Raji (cell line): ENCODE measurements around the gene CHST2.

Experiments
- POLR2A ChIP-seq: IDR thresholded peaks from 2 replicates; pipeline ENCODE4 v1.6.1; 2011; ENCODE audit warnings: low read depth, low read length, control low read depth; ENCODE audit not compliant: insufficient read depth

Gene CHST2

DNA sequence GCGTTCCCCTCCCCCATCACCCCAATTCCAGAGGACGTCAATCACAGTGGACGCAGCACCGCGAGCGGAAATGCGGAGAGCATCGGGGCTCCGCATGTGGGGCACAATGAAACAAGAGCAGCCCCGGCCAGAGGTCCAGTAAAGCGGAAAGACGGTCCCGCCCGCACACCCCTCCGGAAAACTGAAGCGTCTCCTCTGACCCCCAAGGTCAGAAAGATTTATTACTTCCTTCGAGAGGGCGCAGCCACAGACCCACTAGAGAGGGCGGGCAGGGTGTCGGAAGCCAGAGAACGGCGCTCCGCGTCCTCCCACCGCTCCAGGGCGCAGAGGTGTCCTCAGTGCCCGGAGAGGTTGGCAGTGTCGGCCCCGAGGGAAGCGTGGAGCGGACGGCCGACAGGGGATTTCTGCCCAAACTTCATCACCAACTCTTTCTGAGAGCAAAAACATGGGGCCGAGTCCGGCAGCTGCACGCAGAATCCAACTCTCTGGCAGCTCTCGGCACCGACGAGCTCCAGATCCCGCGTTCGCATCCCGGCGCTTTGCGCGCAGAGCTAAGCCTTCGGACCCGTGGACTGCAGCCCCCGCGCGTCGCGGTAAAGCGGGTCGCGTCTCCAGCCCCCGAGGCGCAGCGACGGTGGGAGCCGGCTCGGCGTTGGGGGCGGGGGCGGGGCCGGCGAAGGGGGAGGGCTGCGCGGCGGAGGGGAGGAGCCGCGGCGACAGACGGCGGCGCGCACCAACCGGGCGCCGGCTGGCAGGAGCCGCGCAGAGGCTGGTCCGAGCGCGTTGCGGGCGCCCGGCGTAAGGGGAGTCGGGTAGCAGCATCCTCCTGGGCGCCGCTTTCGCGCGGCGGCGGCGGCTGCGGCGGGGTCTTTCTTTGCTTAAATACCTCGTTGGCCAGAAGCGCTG, at the start of gene CHST2:
CHST2 (plus strand) TSS at position 763 of the 906 bp plus-strand sequence. CDS start 1,046 bp downstream, outside the sequence.
- TF ChIP-seq POLR2A: peak; percentile 66

- TF ChIP-seq POLR2A: no peak
These were observed 48.5 kb upstream of the CHST2 start for GRCh38 chr3:143070977-143071551.

DNA sequence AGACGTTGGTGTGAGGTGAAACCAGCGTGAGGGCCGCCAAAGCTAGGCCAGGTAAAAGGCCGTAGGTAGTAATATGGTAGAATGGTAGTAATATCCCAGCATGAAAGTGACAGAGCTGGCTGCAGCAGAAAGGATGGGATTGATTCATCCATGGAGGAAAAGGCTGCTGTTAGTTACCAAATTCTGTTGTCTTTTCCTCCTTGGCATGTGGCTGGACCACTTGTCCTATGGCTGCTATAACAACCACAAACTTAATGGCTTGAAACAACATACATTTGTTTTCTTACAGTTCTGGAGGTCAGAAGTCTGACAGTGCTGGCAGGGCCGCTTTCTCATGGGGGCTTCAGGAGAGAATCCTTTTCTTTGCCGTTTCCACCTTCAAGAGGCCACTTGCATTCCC, 47.8 kb upstream of the CHST2 start:
- no peak for TF ChIP-seq POLR2A

GRCh38 chr3:143078883-143079282, 40.7 kb upstream of the CHST2 start:
- TF ChIP-seq POLR2A: no peak

DNA sequence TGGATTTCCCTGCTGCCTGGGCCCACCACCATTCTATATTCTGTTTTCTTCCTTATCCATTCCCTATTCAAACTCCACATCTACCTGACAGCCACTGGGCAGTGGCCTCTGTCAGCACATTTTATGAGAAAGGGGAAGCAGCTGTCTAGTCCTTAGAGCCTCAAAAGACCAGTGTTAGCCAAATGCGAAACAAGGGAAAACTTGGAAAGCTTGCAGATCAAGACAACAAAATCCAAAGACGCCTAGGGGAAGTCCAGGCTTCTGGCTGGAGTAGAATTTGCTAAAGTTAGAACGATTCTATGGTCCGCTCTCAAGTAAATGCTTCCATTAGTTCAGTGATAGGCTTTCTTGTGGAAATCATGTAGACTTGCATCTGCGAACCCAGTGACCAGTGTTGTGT, 39.4 kb upstream of the CHST2 start:
- no peak for TF ChIP-seq POLR2A

GRCh38 chr3:143081365-143081764, 38.2 kb upstream of the CHST2 start:
- no peak for TF ChIP-seq POLR2A

GRCh38 chr3:143081844-143082778, 37.5 kb upstream of the CHST2 start:
- no peak for TF ChIP-seq POLR2A

- TF ChIP-seq POLR2A: no peak
These were observed 35.8 kb upstream of the CHST2 start for GRCh38 chr3:143083781-143084180.

DNA sequence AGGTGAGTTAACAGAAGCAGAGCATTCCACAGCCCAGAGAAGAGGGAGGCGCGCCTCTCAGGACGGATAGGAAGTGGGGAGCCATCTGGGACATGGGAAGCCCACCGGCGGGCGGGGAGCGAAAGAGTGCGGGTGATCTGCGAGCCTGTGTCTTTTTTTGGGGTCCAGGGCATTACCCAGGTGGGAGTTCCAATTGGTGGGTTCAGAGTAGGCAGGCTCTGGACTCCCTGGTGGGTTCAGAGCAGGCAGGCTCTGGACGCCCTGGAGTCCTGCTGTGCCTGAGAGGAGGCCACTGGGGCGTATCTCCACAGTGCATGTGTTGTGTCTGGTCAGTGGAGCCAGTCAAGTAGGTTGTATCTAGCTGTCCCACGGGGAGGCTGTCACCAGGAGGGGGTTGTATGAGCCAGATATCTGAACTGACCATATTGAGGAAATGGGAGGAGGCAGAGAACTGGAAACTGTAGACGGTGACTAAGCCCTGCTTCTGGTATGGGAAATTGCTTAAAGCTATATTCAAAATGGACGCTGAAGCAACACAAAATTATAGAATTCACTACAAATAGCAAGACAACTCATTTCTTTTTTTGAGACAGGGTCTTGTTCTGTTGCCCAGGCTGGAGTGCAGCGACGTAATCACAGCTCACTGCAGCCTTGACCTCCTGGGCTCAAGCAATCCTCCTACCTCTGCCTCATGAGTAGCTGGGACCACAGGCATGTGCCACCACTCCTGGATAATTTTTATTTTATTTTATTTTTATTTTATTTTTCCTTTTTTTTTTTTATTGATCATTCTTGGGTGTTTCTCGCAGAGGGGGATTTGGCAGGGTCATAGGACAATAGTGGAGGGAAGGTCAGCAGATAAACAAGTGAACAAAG, 34.5 kb upstream of the CHST2 start:
- no peak for TF ChIP-seq POLR2A

GRCh38 chr3:143088835-143089234, 30.7 kb upstream of the CHST2 start:
- TF ChIP-seq POLR2A: no peak

GRCh38 chr3:143089965-143090364, 29.6 kb upstream of the CHST2 start:
- no peak for TF ChIP-seq POLR2A

GRCh38 chr3:143090486-143090885, 29.1 kb upstream of the CHST2 start:
- TF ChIP-seq POLR2A: no peak

- TF ChIP-seq POLR2A: no peak
These were observed 28.4 kb upstream of the CHST2 start for GRCh38 chr3:143090976-143091837.
